ENCODE measurements around the gene MBD3.
"Not testable (repeated sequence)": the region's sequence is repeated elsewhere in the genome, so short reads cannot be mapped to it uniquely, and the experiment has no call there.

The MBD3 gene

DNA sequence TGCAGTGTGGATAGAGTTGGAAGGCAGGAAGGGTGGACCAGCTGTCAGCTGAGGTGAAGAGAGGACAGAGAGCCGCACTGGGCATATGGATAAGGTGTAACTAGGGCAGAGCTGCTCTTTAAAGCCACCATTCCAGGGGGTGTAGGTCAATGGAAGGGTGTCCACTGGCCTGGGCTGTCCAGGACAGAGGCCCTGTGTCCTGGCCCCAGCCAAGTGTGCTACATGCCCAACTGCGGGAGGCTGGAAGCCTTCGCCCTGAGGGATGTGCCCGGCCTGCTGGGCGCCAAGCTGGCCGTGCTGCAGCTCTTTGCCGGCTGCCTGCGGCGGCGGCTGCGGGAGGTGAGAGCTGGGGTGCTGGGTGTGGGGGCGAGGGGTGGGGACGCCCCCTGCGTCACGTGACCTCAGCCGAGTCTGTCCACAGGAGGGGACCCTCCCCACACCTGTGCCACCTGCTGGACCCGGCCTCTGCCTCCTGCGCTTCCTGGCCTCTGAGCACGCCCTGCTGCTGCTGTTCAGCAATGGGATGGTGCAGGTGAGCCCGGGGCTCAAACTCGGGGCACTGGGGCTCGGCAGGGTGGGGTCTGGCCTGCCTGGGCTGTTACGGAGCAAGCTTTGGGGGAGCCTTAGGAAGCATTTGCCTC, 59.0 kb downstream of the MBD3 start:
- no peak for DNase-seq

DNA sequence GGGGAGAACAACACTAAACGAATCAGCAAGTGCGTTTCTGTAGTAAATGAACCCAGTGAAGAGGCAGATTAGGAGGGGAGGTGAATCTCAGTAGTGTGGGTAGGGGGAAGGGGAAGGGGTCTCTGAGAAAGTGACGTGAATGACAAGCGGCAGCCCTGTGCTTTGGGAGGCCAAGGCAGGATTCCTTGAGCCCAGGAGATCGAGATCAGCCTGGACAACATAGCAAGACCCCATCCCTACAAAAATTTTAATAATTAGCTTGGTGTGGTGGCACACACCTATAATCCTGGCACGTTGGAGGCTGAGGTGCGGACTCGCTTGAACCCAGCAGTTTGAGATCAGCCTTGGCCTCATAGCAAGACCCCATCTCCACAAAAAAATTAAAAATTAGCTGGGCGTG, 60.7 kb downstream of the MBD3 start:
- DNase-seq: no peak

DNA sequence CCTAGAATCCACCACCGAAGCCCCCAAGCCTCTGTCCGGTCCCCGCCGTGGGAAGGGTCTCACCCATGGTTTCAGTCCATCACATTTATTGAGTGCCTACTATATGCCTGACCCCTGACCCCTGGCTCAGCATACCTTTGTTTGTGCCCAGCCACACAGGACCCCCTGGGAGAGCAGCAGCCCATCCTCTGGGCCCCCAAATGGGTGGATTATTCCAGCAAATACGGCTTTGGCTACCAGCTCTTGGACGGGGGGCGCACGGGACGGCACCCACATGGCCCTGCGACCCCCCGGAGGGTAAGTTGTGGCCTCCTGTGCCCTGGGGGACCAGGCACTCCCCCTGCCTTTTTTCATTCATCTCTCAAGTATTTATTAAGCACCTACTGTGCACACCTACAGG, 61.1 kb downstream of the MBD3 start:
- no peak for DNase-seq

DNA sequence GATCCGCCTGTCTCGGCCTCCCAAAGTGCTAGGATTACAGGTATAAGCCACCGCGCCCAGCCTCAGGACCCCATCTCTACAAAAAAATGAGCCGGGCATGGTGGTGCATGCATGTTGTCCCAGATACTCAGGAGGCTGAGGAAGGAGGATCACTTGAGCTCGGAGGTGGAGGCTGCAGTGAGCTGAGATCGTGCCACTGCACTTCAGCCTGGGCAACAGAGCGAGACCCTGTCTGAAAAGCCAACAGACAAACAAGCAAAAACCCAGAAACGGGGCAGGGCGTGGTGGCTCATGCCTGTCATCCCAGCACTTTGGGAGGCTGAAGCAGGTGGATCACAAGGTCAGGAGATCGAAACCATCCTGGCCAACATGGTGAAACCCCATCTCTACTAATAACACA, 61.8 kb downstream of the MBD3 start:
- DNase-seq: not testable (repeated sequence)

DNA sequence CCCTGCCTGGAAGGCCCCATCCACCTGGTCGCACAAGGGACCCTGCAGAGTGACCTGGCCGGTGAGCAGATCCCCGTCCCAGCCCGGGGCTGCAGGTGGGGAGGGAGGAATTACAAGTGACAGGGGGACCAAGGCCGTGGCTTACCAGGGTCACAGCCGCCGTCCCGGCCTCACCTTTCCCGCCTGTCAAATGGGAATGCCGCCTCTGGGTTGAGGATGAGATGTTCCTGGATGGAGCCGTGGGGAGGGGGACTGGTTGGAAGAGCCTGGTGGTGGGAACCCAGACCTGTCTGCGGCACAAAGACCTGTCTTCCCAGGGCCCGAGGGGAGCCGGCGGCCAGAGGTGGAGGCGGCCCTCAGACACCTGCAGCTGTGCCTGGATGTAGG, 63.2 kb downstream of the MBD3 start:
- DNase-seq: no peak

DNA sequence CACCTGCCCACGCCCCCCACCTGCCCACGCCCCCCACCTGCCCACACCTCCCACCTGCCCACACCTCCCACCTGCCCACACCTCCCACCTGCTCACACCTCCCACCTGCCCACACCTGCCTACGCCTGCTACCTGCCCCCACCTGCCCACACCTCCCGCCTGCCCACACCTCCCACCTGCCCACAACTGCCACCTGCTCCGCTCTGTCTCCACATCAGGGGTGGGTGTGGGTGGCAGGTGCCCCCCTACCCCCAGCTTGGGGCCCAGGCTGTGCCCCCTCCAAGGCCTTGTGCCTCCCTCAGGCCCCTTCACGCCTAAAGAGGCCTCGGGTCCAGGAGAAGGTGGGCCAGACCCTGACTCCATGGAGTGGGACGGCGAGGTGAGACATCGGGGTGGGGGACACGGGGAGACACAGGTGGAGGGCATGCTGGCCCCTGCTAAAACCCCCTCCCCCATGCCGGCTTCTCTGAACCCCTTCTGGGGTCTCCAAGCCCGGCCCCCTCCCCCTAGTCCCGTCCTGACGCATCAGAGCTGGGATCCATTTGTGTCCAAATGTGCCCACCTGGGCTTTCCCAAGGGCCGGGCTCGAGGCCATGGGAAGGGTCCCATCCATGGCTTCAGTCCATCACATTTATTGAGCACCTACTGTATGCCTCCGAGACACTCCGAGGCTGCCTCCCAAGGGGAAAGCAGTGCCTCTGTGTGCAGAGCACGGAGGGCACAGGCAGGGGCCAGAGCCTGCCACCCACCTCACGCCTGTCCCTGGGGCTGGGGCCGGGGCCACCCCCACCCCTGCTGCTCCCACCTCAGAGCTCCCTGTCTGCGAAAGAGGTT, 63.9 kb downstream of the MBD3 start:
- DNase-seq: no peak

DNA sequence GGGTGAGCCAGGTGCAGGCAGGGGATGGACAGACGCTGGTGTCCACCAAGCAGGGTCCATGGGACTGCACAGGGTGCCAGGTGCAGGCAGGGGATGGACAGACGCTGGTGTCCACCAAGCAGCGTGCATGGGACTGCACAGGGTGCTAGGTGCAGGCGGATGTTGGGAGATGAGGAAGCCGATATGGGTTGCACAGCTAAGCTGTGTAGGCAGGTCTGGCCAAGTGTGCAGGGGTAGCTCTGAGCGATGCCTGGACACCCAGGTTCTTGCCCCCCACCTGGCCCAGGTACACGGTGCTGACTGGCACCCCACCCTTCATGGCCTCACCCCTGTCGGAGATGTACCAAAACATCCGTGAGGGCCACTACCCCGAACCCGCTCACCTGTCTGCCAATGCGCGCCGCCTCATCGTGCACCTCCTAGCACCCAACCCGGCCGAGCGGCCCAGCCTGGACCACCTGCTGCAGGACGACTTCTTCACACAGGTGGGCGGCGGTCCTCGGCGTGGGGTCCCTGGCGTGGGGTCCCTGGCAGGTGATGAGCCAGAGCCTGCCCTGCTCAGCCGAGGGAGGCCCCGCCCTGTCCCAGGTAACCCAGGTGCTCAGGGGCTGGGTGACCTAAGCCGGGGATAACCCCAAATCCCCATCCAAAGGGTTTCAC, 64.9 kb downstream of the MBD3 start:
- DNase-seq: no peak

DNA sequence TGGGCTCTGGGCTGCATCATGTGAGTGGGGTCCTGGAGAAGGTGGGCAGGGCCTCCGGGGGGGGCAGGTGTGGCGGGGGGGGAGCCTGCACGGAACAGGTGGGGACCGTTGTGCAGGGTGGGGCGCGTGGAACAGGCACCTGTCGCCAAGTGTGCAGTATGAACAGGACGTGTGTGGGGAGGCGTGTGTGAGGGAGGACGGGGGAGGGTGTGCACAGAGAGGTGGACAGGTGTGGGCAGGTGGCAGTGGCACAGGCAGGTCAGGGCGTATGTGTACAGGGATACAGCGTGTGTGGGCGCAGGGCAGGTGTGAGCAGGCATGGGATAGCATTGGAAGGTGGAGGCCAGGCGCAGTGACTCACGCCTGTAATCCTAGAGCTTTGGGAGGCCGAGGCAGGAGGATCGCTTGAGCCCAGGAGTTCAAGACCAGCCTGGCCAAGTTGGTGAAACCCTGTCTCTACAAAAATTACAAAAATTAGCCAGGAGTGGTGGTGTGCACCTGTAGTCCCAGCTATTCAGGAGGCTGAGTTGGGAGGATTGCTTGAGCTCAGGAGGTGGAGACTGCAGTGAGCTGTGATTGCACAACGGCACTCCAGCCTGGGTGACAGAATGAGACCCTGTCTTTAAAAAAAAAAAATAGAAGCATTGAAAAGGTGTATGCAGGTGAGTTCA, 65.6 kb downstream of the MBD3 start:
- no peak for DNase-seq

DNA sequence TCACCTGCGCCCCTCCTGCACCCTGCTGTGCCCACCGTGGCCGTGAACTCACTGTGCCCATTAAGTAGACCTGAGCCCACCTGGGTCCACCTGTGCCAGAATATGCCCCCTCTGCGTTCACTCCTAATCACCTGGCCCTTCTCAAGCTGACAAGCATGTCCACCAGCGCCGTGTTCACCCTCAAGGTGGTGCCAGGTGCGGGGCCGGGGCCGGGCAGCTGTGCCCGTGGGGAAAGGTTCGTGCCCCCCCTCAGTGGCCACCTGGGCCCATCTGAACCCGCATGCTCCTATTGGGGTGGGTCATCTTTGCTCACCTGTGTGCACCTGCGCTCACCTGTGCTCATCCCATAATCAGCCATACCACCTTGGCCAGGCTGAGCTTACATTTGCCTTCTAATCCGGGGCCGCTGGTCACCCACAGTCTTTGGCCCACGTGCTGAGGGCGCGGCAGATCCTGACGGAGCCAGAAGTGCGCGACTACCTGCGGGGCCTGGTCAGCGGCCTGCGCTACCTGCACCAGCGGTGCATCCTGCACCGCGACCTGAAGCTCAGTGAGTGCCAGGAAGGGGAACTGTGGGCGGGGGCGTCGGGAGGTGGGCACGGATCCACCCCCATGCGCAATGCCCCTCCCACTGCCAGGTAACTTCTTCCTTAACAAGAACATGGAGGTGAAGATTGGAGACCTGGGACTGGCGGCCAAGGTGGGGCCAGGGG, 66.4 kb downstream of the MBD3 start:
- no peak for DNase-seq

DNA sequence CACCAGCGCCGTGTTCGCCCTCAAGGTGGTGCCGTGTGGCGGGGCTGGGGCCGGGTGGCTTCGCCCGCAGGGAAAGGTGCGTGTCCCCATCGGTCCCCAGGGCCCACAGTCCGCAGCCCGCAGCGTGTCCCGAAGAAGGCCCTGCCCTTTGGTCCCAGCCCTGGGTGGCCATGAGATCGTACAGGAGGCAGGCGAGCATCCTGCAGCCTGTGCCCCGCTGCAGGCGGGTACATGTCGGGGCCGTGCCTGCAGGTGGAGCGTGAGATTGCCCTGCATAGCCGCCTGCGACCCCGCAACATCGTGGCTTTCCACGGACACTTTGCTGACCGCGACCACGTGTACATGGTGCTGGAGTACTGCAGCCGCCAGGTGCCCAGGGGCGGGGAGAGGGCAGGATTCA, 67.3 kb downstream of the MBD3 start:
- no peak for DNase-seq

DNA sequence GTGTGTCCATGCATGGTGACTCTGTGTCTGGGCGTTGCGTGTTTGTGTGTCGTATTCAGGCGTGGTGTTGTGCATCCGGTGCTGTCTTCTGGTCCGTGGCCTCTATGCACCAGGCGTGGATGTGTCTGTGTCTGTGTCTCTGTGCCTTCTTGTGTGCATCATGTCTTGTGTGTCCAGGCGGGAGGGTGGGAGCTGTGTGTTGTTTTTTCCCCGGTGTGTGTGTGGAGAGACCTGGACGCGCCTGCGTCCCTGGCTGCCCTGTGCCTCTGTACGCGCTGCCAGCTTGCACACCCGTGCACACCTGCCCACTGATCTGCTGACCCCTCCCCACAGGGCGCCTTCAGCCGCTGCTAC, 67.7 kb downstream of the MBD3 start:
- DNase-seq: no peak

DNA sequence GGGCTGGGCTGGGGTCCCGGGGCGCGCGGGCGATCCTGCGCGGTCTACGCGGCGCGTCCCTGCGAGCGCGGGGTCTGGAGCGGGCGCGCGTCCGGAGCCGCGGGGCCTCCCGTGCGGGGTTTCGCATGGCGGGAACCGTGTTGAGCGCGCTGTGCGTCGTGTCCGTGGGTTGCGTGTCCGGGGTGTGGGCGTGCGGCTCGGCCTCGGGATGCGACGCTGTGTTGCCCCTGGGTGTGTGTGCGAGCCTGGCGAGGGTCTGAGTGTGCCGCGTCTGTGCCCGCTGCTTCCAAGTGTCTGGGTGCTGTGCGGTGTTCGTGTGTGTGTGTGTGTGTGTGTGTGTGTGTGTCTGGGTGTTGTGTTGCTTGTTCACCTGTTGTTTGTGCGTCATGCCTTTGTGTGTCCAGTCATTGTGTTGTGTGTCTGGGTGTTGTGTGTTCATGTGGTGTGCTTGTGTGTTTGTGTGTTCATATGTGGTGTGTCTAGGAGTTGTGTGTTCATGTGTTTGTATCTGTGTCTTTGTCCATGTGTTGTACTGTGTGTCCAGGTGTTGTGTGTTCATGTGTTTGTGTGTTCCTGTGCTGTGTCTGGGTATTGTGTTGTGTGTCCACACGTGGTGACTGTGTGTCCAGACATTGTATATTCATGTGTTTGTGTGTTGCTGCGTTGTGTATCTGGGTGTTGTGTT, 68.2 kb downstream of the MBD3 start:
- no peak for DNase-seq
